HG02623 (cell line): Measurements from ENCODE around the gene TMCO1.
"Not testable (repeated sequence)": the region's sequence is repeated elsewhere in the genome, so short reads cannot be mapped to it uniquely, and the experiment has no call there.

Source experiments
- ATAC-seq: cut with Tn5 transposase; IDR thresholded peaks from one replicate; pipeline ENCODE4 v1.9.1; 2021; ENCODE audit warnings: moderate library complexity; ENCODE audit not compliant: unreplicated experiment

Gene TMCO1

GRCh38 chr1:165747632-165748447 lies 20.8 kb downstream of the TMCO1 start:
- no peak for ATAC-seq

- ATAC-seq: not testable (repeated sequence)
These were observed 23.8 kb downstream of the TMCO1 start for GRCh38 chr1:165744913-165745312.

GRCh38 chr1:165742194-165742593 lies 26.5 kb downstream of the TMCO1 start:
- no peak for ATAC-seq

- peak; percentile 100 for ATAC-seq
These were observed 29.9 kb downstream of the TMCO1 start for GRCh38 chr1:165738794-165739193.

GRCh38 chr1:165737196-165737595 lies 31.5 kb downstream of the TMCO1 start:
- ATAC-seq: no peak

GRCh38 chr1:165734906-165735305 lies 33.8 kb downstream of the TMCO1 start:
- ATAC-seq: no peak

- ATAC-seq: no peak
These were observed 41.8 kb downstream of the TMCO1 start for GRCh38 chr1:165726841-165727240.

- no peak for ATAC-seq
These were observed 42.5 kb downstream of the TMCO1 start for GRCh38 chr1:165726169-165726568.

- ATAC-seq: no peak
These were observed 50.7 kb downstream of the TMCO1 start for GRCh38 chr1:165717918-165718515.

- ATAC-seq: not testable (repeated sequence)
These were observed 52.2 kb downstream of the TMCO1 start for GRCh38 chr1:165716265-165717051.

- ATAC-seq: no peak
These were observed 55.9 kb downstream of the TMCO1 start for GRCh38 chr1:165712764-165713163.

- no peak for ATAC-seq
These were observed 60.5 kb downstream of the TMCO1 start for GRCh38 chr1:165707984-165708706.

GRCh38 chr1:165703648-165704047 lies 65.0 kb downstream of the TMCO1 start:
- no peak for ATAC-seq

- not testable (repeated sequence) for ATAC-seq
These were observed 66.7 kb downstream of the TMCO1 start for GRCh38 chr1:165701922-165702321.

GRCh38 chr1:165699577-165699976 lies 69.1 kb downstream of the TMCO1 start:
- ATAC-seq: no peak

GRCh38 chr1:165698761-165699052 lies 70.0 kb downstream of the TMCO1 start:
- ATAC-seq: no peak

GRCh38 chr1:165697881-165698760 lies 70.5 kb downstream of the TMCO1 start, which contains the start of gene ALDH9A1:
TSS of gene ALDH9A1 (minus strand) at chr1:165698562. CDS start at chr1:165698558, 4 bp downstream.
- ATAC-seq: peak; percentile 90

- ATAC-seq: no peak
These were observed 71.2 kb downstream of the TMCO1 start for GRCh38 chr1:165697491-165697880.

- ATAC-seq: no peak
These were observed 72.0 kb downstream of the TMCO1 start for GRCh38 chr1:165696625-165697100.

GRCh38 chr1:165695031-165695430 lies 73.6 kb downstream of the TMCO1 start:
- no peak for ATAC-seq
